Testis (tissue), 2 donors: ENCODE measurements around the gene TMEM97.

Source experiments
- CTCF ChIP-seq, 3 experiments: fragments of 450-650 bp in 2 of 3; fragments of 200-600 bp in 1 of 3; sonication (generic) in 1 of 3; IDR thresholded peaks; one replicate each; pipeline ENCODE4 v1.5.1; 2016 to 2019; ENCODE audit warnings: antibody characterized with exemption in 3 of 3, mild to moderate bottlenecking in 2 of 3, moderate library complexity in 1 of 3
- POLR2A ChIP-seq: fragments of 450-650 bp; IDR thresholded peaks from one replicate; pipeline ENCODE4 v1.6.1; 2017; ENCODE audit warnings: antibody characterized with exemption, mild to moderate bottlenecking, moderate library complexity

GRCh38 chr17:28340374-28340773 lies 21.4 kb downstream of the TMEM97 start:
- TF ChIP-seq CTCF (IDR thresholded peaks at IDR 0.05) (no peak), POLR2A (no peak)
